Fibroblast of skin of scalp (primary cell): ENCODE measurements around the gene COL1A2. TPM values are rescaled to one million over a fixed set of nuclear protein-coding genes. Genes with fewer than 3 reads are reported as not detected.
A peak's percentile ranks its signal among the peaks of the same experiment; 100 is the strongest.

Source experiments
- DNase-seq: peaks from one replicate; pipeline ENCODE4 v3.0.0-alpha.2; 2013
- polyA plus RNA-seq, 2 experiments: library from polyadenylated mRNA; unstranded; fragments of 120-200 nt; gene quantifications; one replicate each; pipeline ENCODE4 v1.2.1, GENCODE V29; 2013; ENCODE audit not compliant: insufficient read length in 2 of 2

Gene COL1A2
- 11,465 TPM for polyA plus RNA-seq (2013, experiment 1 of 2; ENCODE audit: insufficient read length)
- polyA plus RNA-seq (2013, experiment 2 of 2; ENCODE audit: insufficient read length), result 11,731 TPM

DNA sequence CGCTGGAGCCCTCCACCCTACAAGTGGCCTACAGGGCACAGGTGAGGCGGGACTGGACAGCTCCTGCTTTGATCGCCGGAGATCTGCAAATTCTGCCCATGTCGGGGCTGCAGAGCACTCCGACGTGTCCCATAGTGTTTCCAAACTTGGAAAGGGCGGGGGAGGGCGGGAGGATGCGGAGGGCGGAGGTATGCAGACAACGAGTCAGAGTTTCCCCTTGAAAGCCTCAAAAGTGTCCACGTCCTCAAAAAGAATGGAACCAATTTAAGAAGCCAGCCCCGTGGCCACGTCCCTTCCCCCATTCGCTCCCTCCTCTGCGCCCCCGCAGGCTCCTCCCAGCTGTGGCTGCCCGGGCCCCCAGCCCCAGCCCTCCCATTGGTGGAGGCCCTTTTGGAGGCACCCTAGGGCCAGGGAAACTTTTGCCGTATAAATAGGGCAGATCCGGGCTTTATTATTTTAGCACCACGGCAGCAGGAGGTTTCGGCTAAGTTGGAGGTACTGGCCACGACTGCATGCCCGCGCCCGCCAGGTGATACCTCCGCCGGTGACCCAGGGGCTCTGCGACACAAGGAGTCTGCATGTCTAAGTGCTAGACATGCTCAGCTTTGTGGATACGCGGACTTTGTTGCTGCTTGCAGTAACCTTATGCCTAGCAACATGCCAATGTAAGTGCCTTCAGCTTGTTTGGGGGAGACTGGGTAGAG is at the start of gene COL1A2:
TSS of gene COL1A2 (plus strand) at position 459 of the 704 bp plus-strand sequence. CDS start at position 596, 137 bp downstream.
- peak; percentile 100 for DNase-seq

DNA sequence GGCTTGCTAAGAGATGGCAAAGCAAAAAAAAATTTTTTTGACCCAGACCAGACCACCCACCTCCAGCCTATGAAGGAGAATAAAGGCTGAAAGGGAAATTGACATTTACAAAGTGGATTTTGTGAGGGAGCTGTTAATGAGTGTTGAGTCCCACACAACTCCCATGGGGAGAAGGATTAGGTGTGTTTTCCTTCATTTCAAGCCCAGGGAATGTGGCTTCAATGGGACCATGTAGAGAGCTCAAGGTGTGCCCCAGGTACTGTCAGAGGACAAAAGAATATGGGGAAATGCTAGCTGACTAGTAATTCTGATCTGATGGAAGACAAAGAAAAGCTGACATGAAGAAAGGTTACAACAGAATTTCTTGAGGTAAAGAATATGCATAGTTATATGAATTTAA is 48.8 kb upstream of the COL1A2 start:
- DNase-seq, result no peak

DNA sequence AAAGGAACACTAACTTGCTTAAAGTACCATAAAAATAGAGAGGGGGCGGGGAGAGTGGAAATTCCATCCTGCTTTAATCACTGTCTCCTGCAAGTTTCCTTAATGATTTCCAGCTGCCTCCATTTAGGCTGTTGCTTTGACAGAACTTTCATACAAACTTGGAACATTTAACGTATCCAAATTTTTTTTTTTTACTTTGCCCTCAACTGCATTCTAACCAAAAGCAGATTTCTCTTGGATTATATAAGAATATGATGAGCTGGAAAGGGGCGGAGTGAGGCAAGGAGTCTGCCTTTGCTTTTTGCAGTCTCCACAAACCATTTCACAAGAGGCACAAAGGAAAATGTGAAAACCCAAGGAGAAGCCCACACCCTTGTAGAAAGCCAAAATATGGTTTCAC is 46.6 kb upstream of the COL1A2 start:
- peak; percentile 99 for DNase-seq

GRCh38 chr7:94350734-94351133 is 44.0 kb upstream of the COL1A2 start:
- DNase-seq, result no peak

DNA sequence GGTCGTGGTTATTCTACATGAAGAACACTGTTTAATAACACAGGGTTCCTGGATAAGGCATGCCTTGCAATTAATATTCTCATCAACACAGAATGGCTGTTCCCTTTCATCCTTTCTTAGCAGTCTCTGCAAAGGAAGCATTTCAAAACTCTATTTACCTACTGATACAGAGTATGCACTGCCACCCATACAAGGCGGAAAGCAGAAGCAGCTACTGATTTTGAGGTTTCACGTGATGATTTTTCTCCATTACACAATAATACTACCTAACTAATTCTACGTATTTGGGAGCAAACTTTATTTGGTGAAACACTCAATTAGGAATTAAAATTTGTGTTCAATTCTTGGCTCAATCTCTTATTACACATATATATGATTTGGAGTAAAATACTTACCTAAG is 43.0 kb upstream of the COL1A2 start:
- DNase-seq, result no peak

- no peak for DNase-seq
Observed at GRCh38 chr7:94352887-94353286, 41.8 kb upstream of the COL1A2 start.

GRCh38 chr7:94354953-94355352 is 39.7 kb upstream of the COL1A2 start:
- DNase-seq, result no peak

DNA sequence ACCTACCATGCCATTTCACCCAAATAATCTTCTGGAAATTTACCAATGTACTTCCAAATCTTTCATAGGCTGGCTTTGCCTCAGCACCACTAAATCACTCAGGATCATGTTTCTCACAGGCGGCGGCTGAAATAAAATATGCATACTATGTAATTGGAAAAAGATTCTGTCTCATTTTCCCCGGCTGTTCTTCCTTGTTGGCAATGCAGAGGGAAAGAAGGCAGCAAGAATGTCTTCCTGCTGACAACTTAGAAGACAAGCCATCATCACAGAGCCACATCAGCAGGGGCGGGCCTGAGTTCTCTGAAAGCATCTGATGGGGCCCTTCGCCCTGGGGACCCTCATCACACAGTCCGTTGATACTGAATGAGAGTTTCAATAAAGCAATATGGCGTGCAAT is 39.2 kb upstream of the COL1A2 start:
- peak; percentile 91 for DNase-seq

GRCh38 chr7:94357076-94357475 is 37.6 kb upstream of the COL1A2 start:
- DNase-seq, result peak; percentile 53

DNA sequence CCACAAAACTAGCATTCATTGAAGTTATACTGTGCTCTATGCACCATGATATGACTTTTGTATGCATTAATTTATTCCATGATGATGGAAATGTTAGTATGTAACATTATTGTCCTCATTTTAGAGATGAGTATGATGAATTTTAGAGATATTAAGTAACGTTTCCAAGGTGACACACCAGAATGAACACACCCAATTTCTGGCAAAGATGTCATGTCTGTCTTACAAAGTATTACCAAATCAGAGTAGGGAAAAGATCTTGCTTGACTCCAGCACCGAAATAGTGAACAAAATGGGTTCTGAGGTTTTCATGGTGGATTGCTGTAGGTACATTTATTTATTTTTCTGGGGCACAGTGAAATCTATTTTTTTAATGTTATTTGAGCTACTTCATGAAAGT is 33.8 kb upstream of the COL1A2 start:
- DNase-seq, result no peak

DNA sequence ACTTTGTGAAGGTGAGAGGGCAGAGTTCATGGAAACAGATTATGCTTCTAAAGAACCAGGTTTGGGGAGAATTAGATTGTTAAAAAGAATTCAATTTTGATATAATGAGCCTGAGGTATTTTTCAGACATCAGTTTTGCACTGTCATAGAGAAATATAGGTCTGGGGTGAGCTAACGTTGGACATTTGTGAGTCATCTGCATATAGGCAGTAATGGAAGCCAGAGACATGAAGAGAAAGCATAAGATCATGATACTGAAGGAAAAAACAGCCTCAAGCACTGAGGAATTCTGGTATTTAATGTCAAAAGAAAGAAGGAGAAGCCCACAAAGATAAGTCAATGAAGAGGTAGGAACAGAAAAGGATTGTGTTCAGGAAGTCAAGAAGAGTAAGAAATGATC is 32.4 kb upstream of the COL1A2 start:
- DNase-seq, result peak; percentile 40

GRCh38 chr7:94364816-94365215 is 29.9 kb upstream of the COL1A2 start:
- peak; percentile 45 for DNase-seq

- no peak for DNase-seq
Observed at GRCh38 chr7:94366163-94366562, 28.5 kb upstream of the COL1A2 start.

DNA sequence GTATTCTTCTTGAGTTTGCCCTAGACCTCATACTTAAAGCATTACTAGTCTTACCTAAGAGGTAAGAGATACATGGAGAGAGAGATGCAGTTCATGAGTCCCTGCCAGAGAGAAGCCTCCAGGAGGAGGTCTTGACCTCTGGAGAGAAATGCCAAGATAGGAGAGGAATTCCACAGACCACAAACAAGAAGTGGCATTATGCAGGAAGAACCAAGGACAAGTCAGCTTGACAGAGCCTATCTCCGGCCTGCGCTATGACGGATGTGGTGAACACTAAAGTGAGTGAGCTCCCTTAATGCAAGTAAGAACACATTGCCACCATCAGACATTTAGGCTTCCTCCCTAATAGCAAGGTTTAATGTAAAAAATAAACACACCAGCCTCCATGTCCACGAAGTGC is 27.9 kb upstream of the COL1A2 start:
- no peak for DNase-seq

GRCh38 chr7:94367949-94368348 is 26.7 kb upstream of the COL1A2 start:
- DNase-seq, result peak; percentile 90

DNA sequence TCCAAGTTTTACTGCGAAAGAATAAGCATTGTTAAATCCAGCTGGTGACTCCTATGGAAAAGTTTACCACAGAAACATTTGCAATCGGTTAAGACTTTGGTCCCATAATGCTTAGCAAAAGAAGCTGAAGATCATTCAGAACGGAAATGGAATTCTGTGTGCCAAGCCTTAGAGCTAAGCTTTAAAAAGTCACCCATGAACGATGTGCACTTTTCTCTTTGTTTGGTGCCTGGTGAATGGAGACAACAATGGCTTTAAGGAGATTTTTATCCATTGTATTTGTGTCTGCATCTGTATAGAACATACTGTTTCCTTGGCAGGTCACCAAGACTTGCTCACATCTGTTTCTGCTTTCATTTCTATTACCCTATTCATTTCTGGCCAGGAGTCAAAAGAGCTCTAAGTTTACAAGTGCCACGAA is 26.3 kb upstream of the COL1A2 start:
- DNase-seq, result peak; percentile 92

DNA sequence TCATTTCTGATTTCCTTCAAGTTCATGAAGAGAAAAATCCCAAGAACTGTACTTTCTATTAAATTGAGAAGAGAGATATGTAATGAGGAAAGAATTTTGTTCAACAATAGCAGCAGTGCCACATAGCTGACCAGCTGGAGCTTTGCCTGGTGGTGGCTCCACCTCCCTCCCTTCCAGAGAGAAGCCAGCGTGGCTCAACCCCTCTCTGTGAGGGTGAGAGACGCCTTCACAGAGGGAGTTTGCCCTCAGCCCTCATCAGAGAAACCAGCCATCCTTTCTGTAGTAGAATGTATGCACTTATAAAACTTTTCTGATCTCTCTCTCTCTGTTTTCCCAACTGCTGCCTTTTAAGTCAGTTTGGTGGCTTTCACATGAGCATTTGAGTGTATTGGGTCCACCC is 20.5 kb upstream of the COL1A2 start:
- DNase-seq, result peak; percentile 98

- DNase-seq, result peak; percentile 96
Observed at GRCh38 chr7:94374721-94375566, 19.8 kb upstream of the COL1A2 start.

GRCh38 chr7:94375691-94376090 is 19.0 kb upstream of the COL1A2 start:
- DNase-seq, result peak; percentile 99

GRCh38 chr7:94376281-94376680 is 18.4 kb upstream of the COL1A2 start:
- no peak for DNase-seq

- no peak for DNase-seq
Observed at GRCh38 chr7:94378356-94378755, 16.3 kb upstream of the COL1A2 start.

GRCh38 chr7:94380264-94380663 is 14.4 kb upstream of the COL1A2 start:
- no peak for DNase-seq

DNA sequence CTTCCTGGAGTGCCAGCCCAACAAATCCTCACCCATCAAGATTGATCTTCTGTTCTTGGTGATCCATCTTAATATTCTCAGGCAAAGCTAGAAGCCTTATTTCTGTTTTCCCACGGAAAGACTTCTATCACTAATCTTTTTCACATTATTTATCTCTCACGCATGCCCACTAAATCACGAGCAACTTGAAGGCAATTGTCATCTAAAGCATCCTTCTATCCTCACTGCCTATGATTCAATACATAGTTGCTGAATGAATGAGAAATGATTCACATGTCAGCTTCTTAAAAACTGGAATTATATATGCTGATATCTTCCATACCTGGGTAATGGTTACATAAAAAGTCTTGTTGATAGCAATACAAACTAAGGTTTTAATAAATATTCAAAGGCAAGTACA is 12.6 kb upstream of the COL1A2 start:
- peak; percentile 83 for DNase-seq

DNA sequence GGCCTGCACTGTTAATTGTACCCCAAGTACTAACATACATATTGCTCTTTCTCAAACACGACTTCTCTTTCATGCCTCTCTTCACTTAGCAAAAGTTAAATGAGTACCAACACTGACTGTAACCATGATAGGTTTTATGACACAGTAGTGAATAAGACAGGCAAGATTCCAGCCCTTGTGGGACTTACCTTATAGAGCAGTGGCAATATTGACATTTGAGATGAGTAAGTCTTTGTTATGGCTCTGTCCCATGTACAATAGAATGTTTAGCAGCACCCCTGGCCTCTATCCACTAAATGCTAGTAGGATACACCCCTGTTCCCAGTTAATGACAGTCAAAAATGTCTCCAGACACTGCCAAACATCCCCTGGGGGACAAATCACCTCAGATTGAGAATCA is 11.9 kb upstream of the COL1A2 start:
- DNase-seq, result peak; percentile 64
